H9 (cell line): ENCODE data around the gene POLR2J. TPM values are rescaled to one million over a fixed set of nuclear protein-coding genes. Genes with fewer than 3 reads are reported as not detected.

Experiments used
- DNase-seq: peaks from one replicate; pipeline ENCODE4 v3.0.0-alpha.2; 2017
- H2AFZ ChIP-seq: one replicate; pipeline ENCODE4 v1.6.1; 2013; ENCODE audit warnings: mild to moderate bottlenecking, low read length, control low read depth, moderate library complexity
- H2AK5ac ChIP-seq: 2 replicates; pipeline ENCODE4 v1.6.1; 2013; ENCODE audit warnings: low read length, control low read depth, mixed read lengths; ENCODE audit not compliant: insufficient read length
- H2BK120ac ChIP-seq: one replicate; pipeline ENCODE4 v1.6.1; 2013; ENCODE audit warnings: low read depth, mild to moderate bottlenecking, low read length, control low read depth, inconsistent platforms; ENCODE audit not compliant: poor library complexity, severe bottlenecking
- H2BK12ac ChIP-seq: 2 replicates; pipeline ENCODE4 v1.6.1; 2013; ENCODE audit warnings: low read length, control low read depth, mixed read lengths, low read depth; ENCODE audit not compliant: insufficient read length
- H2BK15ac ChIP-seq: 2 replicates; pipeline ENCODE4 v1.6.1; 2013; ENCODE audit warnings: low read depth, low read length, control low read depth
- H2BK20ac ChIP-seq: one replicate; pipeline ENCODE4 v1.6.1; 2013; ENCODE audit warnings: low read depth, mild to moderate bottlenecking, low read length, control low read depth, inconsistent platforms; ENCODE audit not compliant: poor library complexity, severe bottlenecking
- H2BK5ac ChIP-seq: 2 replicates; pipeline ENCODE4 v1.6.1; 2013; ENCODE audit warnings: low read length, control low read depth, mixed read lengths; ENCODE audit not compliant: insufficient read length
- H3K14ac ChIP-seq: 2 replicates; pipeline ENCODE4 v1.6.1; 2013; ENCODE audit warnings: low read length, control low read depth; ENCODE audit not compliant: insufficient read depth
- H3K18ac ChIP-seq: 2 replicates; pipeline ENCODE4 v1.6.1; 2013; ENCODE audit warnings: low read depth, mild to moderate bottlenecking, mixed read lengths, low read length, control low read depth; ENCODE audit not compliant: insufficient read length
- H3K23ac ChIP-seq: 2 replicates; pipeline ENCODE4 v1.6.1; 2013; ENCODE audit warnings: low read length, control low read depth, mixed read lengths, low read depth; ENCODE audit not compliant: insufficient read length
- H3K23me2 ChIP-seq: 2 replicates; pipeline ENCODE4 v1.6.1; 2013; ENCODE audit warnings: low read depth, mild to moderate bottlenecking, mixed read lengths, low read length, control low read depth; ENCODE audit not compliant: insufficient read length, poor library complexity, severe bottlenecking
- H3K27ac ChIP-seq: 2 replicates; pipeline ENCODE4 v1.5.1; 2013; ENCODE audit warnings: low read length, control low read depth, mixed read lengths, low read depth; ENCODE audit not compliant: insufficient read length
- H3K27me3 ChIP-seq: 2 replicates; pipeline ENCODE4 v1.6.1; 2013; ENCODE audit warnings: low read length, control low read depth, inconsistent platforms; ENCODE audit not compliant: insufficient read depth
- H3K4ac ChIP-seq: 2 replicates; pipeline ENCODE4 v1.6.1; 2013; ENCODE audit warnings: low read depth, mild to moderate bottlenecking, control low read depth, inconsistent platforms, low read length, moderate library complexity
- H3K4me1 ChIP-seq: 2 replicates; pipeline ENCODE4 v1.6.1; 2013; ENCODE audit warnings: low read length, control low read depth, inconsistent platforms; ENCODE audit not compliant: insufficient read depth
- H3K4me2 ChIP-seq: 2 replicates; pipeline ENCODE4 v1.6.1; 2013; ENCODE audit warnings: low read length, control low read depth, mixed read lengths; ENCODE audit not compliant: insufficient read length, insufficient read depth
- H3K56ac ChIP-seq: 2 replicates; pipeline ENCODE4 v1.6.1; 2013; ENCODE audit warnings: low read depth, mild to moderate bottlenecking, mixed read lengths, low read length, control low read depth; ENCODE audit not compliant: insufficient read length
- H3K79me1 ChIP-seq: 2 replicates; pipeline ENCODE4 v1.6.1; 2013; ENCODE audit warnings: low read depth, mild to moderate bottlenecking, moderate library complexity, low read length, control low read depth, inconsistent platforms; ENCODE audit not compliant: insufficient read depth, poor library complexity, severe bottlenecking
- H3K79me2 ChIP-seq: 2 replicates; pipeline ENCODE4 v1.6.1; 2013; ENCODE audit warnings: low read length, control low read depth, inconsistent platforms; ENCODE audit not compliant: insufficient read depth
- H3K9ac ChIP-seq: 2 replicates; pipeline ENCODE4 v1.6.1; 2013; ENCODE audit warnings: low read length, control low read depth, mixed read lengths; ENCODE audit not compliant: insufficient read length; ENCODE audit errors: extremely low read depth
- H3K9me3 ChIP-seq: one replicate; pipeline ENCODE4 v1.6.1; 2013; ENCODE audit warnings: low read depth, low read length, inconsistent platforms; ENCODE audit not compliant: control insufficient read depth
- H3T11ph ChIP-seq: one replicate; pipeline ENCODE4 v1.6.1; 2013; ENCODE audit warnings: mild to moderate bottlenecking, low read length, control low read depth, inconsistent platforms
- H4K20me1 ChIP-seq: one replicate; pipeline ENCODE4 v1.6.1; 2013; ENCODE audit not compliant: control insufficient read depth, insufficient read length, insufficient read depth
- H4K5ac ChIP-seq: 2 replicates; pipeline ENCODE4 v1.6.1; 2013; ENCODE audit warnings: low read depth, mild to moderate bottlenecking, mixed read lengths, low read length, control low read depth; ENCODE audit not compliant: insufficient read length
- H4K8ac ChIP-seq: replicated peaks from 2 replicates; pipeline ENCODE4 v1.6.1; 2013; ENCODE audit warnings: low read length, control low read depth, mixed read lengths, low read depth; ENCODE audit not compliant: insufficient read length
- H4K91ac ChIP-seq: 2 replicates; pipeline ENCODE4 v1.6.1; 2013; ENCODE audit warnings: low read depth, mild to moderate bottlenecking, moderate library complexity, mixed read lengths, low read length, control low read depth; ENCODE audit not compliant: insufficient read length
- H3K27ac Mint-ChIP-seq, 3 experiments: 2 replicates in 2 of 3; 3 replicates in 1 of 3; pipeline ENCODE4 v1.8.0; 2020 to 2021; ENCODE audit warnings: mixed read lengths in 3 of 3, mild to moderate bottlenecking in 1 of 3, moderate library complexity in 1 of 3
- H3K27me3 Mint-ChIP-seq: 2 replicates; pipeline ENCODE4 v1.8.0; 2021; ENCODE audit warnings: low read depth, mild to moderate bottlenecking, moderate library complexity, mixed read lengths
- H3K36me3 Mint-ChIP-seq, 3 experiments: 2 replicates in 2 of 3; 3 replicates in 1 of 3; pipeline ENCODE4 v1.8.0; 2020 to 2021; ENCODE audit warnings: low read depth in 3 of 3, mixed read lengths in 3 of 3; ENCODE audit not compliant: insufficient read depth in 1 of 3
- H3K4me1 Mint-ChIP-seq, 2 experiments: 2 replicates each; pipeline ENCODE4 v1.8.0; 2020; ENCODE audit warnings: mixed read lengths in 2 of 2
- H3K4me3 Mint-ChIP-seq, 2 experiments: 2 replicates in 1 of 2; 3 replicates in 1 of 2; pipeline ENCODE4 v1.8.0; 2020 to 2021; ENCODE audit warnings: mild to moderate bottlenecking in 2 of 2, mixed read lengths in 2 of 2, moderate library complexity in 1 of 2
- H3K9me3 Mint-ChIP-seq, 2 experiments: 2 replicates in 1 of 2; 3 replicates in 1 of 2; pipeline ENCODE4 v1.8.0; 2020; ENCODE audit warnings: mild to moderate bottlenecking in 2 of 2, mixed read lengths in 2 of 2, moderate library complexity in 1 of 2
- WGBS: extraction: QIAGEN DNeasy Blood & Tissue Kit; methylation state at CpG from one replicate; pipeline ENCODE4 v1.1.7; 2013; ENCODE audit warnings: missing lambda C conversion rate, low lambda C conversion rate, mixed read lengths; ENCODE audit not compliant: insufficient read length; ENCODE audit errors: extremely low coverage; 5-methylcytosine and 5-hydroxymethylcytosine counted together
- total RNA-seq: library from RNA; stranded (reverse); gene quantifications from 2 replicates; pipeline ENCODE4 v1.2.1, GENCODE V29; 2021
- TF ChIP-seq, protein P1 (sequence below): fragments of 200-600 bp; sonication (generic); conservative IDR thresholded peaks from 3 replicates; pipeline ENCODE4 v1.8.0; 2021; ENCODE audit warnings: antibody characterized with exemption, mild to moderate bottlenecking

Gene POLR2J
- total RNA-seq, 1 experiment from 2014 or later = 58.5 TPM

DNA sequence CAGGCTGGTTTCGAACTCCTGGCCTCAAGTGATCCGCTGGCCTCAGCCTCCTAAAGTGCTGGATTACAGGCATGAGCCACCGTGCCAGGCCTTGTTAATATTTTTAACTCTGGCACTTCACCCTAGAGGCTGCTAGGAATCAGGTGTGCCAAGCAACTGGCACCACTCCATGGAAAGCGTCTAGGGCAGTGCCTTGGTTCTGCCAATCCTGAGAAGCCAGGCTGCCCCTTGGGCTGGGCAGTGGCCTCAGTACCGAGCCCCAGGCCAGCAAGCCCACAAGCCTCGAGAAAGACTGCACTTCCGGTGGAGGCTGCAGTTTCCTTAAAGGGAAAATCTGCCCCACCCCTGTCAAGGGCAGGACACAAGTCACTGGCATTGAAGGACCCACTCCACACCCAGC, 25.4 kb downstream of the POLR2J start:
- H4K8ac ChIP-seq = no peak overlapping the region
- H3K27ac ChIP-seq = no peak overlapping the region
- WGBS = no CpG with 5 or more reads among the region's 7 CpGs
- no peak overlapping the region for H3K14ac ChIP-seq
- H3K79me1 ChIP-seq = no peaks in the 10 kb centered on the region
- H3K9me3 Mint-ChIP-seq = no peaks in the 10 kb centered on the region
- H3K27me3 Mint-ChIP-seq = no peaks in the 10 kb centered on the region; the same call in 1 of the 2 replicates
- no peak overlapping the region for H3K18ac ChIP-seq
- H3K27me3 ChIP-seq = no peaks in the 10 kb centered on the region
- H4K20me1 ChIP-seq = no peaks in the 10 kb centered on the region
- no peak overlapping the region for H2BK12ac ChIP-seq
- H3K4me1 ChIP-seq = no peaks in the 10 kb centered on the region
- no peak overlapping the region for H3K4me3 Mint-ChIP-seq
- H3K79me2 ChIP-seq = no peaks in the 10 kb centered on the region
- TF ChIP-seq, protein P1, sequence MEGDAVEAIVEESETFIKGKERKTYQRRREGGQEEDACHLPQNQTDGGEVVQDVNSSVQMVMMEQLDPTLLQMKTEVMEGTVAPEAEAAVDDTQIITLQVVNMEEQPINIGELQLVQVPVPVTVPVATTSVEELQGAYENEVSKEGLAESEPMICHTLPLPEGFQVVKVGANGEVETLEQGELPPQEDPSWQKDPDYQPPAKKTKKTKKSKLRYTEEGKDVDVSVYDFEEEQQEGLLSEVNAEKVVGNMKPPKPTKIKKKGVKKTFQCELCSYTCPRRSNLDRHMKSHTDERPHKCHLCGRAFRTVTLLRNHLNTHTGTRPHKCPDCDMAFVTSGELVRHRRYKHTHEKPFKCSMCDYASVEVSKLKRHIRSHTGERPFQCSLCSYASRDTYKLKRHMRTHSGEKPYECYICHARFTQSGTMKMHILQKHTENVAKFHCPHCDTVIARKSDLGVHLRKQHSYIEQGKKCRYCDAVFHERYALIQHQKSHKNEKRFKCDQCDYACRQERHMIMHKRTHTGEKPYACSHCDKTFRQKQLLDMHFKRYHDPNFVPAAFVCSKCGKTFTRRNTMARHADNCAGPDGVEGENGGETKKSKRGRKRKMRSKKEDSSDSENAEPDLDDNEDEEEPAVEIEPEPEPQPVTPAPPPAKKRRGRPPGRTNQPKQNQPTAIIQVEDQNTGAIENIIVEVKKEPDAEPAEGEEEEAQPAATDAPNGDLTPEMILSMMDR = no peak
- no peak overlapping the region for H4K5ac ChIP-seq
- no peak overlapping the region for H3K4me2 ChIP-seq
- H2AFZ ChIP-seq = no peak overlapping the region
- H3T11ph ChIP-seq = no peak overlapping the region
- no peak overlapping the region for H3K27ac Mint-ChIP-seq
- H4K91ac ChIP-seq = no peak overlapping the region
- no peak overlapping the region for H2BK20ac ChIP-seq
- no peak overlapping the region for H3K56ac ChIP-seq
- H2BK120ac ChIP-seq = no peak overlapping the region
- H2BK5ac ChIP-seq = no peak overlapping the region
- H3K9ac ChIP-seq = no peak overlapping the region
- no peak overlapping the region for H2BK15ac ChIP-seq
- H3K4me1 Mint-ChIP-seq = peaks cover 7 to 9% of the 10 kb centered on the region in 2 experiments
- H3K9me3 ChIP-seq = no peaks in the 10 kb centered on the region
- no peak overlapping the region for H2AK5ac ChIP-seq
- no peaks in the 10 kb centered on the region for H3K23me2 ChIP-seq
- no peak overlapping the region for H3K4ac ChIP-seq
- no peak for DNase-seq
- H3K36me3 Mint-ChIP-seq = peaks cover 7 to 23% (median 23%) of the 10 kb centered on the region in 3 experiments; a peak in 6 of 7 replicates
- no peak overlapping the region for H3K23ac ChIP-seq
